ENCODE data around the gene ZYX. TPM values are rescaled to one million over a fixed set of nuclear protein-coding genes. Genes with fewer than 3 reads are reported as not detected.
A peak's percentile ranks its signal among the peaks of the same experiment; 100 is the strongest.

Gene ZYX
- total and polyA plus RNA-seq, 2 of the 13 experiments (the other 11 are each of a cell fraction or from before 2014, with no cell fraction given): 9.9 to 13.7 TPM

DNA sequence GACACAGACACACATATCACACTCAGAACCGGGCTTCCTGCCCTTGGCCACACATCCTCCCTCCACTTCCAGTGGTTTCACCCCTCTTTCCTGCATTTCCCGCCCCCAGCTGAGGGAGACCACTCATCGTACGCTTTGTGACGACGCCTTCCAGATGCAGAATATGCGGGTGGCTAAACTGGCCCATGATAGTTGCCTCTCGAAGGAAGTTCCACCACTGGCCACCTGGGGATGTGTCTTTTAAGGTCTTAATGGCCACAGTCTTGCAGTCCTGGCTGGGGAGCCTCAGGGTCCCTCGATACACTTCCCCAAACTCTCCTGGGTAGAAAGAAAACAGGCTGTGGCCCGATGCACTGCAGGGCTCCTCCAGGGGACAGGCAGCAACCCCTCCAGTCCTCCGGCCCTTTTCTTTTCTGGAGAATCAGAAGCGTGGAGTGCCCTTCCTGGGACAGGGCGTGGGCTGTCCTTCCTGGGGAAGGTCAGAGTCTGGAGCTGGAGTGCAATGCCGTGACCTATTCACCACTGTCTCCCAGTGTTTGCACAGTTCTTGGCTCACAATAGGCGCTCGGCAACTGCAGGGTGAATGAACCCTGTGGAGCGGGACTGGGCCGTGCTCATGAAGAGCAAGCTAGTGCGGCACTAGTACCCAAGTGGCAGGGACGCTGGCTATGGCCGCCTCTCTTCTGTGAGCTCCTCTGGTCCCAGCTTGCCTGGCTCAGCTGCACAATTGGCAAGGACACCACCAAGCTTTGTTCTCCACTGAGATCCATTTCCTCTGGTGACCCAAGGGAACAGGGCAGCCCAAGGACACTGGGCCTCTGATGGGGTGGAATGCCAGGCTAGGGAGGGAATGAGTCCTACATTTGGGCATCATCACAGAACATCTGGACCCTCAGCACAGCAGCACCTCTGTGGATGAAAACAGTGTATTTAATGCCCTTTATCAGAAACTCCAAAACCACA lies 14.3 kb downstream of the ZYX start (continued):
- TF ChIP-seq ZNF782 (CRISPR knock-in tag; IDR thresholded peaks at IDR 0.05; ENCODE audit: borderline replicate concordance): no peak
- TF ChIP-seq, protein P1, sequence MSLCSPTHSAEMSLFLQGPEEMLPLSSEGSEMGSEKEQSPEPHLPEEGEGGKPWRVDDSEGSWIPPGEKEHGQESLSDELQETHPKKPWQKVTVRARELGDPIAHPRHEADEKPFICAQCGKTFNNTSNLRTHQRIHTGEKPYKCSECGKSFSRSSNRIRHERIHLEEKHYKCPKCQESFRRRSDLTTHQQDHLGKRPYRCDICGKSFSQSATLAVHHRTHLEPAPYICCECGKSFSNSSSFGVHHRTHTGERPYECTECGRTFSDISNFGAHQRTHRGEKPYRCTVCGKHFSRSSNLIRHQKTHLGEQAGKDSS (CRISPR knock-in tag; IDR thresholded peaks at IDR 0.05; ENCODE audit: borderline replicate concordance, low read depth): 0 out of 2 replicates have a peak, but pooled peaks have one; percentile 55
- TF ChIP-seq KDM6A (CRISPR knock-in tag; IDR thresholded peaks at IDR 0.05; ENCODE audit: low read depth): peak; percentile 69
- TF ChIP-seq, protein P2, sequence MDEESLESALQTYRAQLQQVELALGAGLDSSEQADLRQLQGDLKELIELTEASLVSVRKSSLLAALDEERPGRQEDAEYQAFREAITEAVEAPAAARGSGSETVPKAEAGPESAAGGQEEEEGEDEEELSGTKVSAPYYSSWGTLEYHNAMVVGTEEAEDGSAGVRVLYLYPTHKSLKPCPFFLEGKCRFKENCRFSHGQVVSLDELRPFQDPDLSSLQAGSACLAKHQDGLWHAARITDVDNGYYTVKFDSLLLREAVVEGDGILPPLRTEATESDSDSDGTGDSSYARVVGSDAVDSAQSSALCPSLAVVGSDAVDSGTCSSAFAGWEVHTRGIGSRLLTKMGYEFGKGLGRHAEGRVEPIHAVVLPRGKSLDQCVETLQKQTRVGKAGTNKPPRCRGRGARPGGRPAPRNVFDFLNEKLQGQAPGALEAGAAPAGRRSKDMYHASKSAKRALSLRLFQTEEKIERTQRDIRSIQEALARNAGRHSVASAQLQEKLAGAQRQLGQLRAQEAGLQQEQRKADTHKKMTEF (CRISPR knock-in tag; IDR thresholded peaks at IDR 0.05): peak; percentile 59; the same call in 1 of the 2 replicates
- TF ChIP-seq ZNF260 (CRISPR knock-in tag; IDR thresholded peaks at IDR 0.05; ENCODE audit: borderline replicate concordance, low read depth): no peak
- TF ChIP-seq, protein P3, sequence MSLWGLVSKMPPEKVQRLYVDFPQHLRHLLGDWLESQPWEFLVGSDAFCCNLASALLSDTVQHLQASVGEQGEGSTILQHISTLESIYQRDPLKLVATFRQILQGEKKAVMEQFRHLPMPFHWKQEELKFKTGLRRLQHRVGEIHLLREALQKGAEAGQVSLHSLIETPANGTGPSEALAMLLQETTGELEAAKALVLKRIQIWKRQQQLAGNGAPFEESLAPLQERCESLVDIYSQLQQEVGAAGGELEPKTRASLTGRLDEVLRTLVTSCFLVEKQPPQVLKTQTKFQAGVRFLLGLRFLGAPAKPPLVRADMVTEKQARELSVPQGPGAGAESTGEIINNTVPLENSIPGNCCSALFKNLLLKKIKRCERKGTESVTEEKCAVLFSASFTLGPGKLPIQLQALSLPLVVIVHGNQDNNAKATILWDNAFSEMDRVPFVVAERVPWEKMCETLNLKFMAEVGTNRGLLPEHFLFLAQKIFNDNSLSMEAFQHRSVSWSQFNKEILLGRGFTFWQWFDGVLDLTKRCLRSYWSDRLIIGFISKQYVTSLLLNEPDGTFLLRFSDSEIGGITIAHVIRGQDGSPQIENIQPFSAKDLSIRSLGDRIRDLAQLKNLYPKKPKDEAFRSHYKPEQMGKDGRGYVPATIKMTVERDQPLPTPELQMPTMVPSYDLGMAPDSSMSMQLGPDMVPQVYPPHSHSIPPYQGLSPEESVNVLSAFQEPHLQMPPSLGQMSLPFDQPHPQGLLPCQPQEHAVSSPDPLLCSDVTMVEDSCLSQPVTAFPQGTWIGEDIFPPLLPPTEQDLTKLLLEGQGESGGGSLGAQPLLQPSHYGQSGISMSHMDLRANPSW (CRISPR knock-in tag; IDR thresholded peaks at IDR 0.05; ENCODE audit: borderline replicate concordance): peak; percentile 20; the same call in 1 of the 2 replicates
- no peak for TF ChIP-seq ZNF569 (CRISPR knock-in tag; IDR thresholded peaks at IDR 0.05; ENCODE audit: borderline replicate concordance)
- no peak for TF ChIP-seq IRX3 (CRISPR knock-in tag; IDR thresholded peaks at IDR 0.05; ENCODE audit: borderline replicate concordance, low read depth)
- no peak for TF ChIP-seq ZNF589 (CRISPR knock-in tag; conservative IDR thresholded peaks at IDR 0.05)
- TF ChIP-seq ETV5 (CRISPR knock-in tag; IDR thresholded peaks at IDR 0.05; ENCODE audit: borderline replicate concordance): peak; percentile 73; the same call in 1 of the 2 replicates
- peak; percentile 71 for TF ChIP-seq ZFX (CRISPR knock-in tag; IDR thresholded peaks at IDR 0.05; ENCODE audit: low read depth)
- TF ChIP-seq ZNF703 (CRISPR knock-in tag; IDR thresholded peaks at IDR 0.05; ENCODE audit: borderline replicate concordance): no peak
- TF ChIP-seq MEIS2 (CRISPR knock-in tag; IDR thresholded peaks at IDR 0.05): peak; percentile 48; the same call in 1 of the 2 replicates
- peak; percentile 25; the same call in 1 of the 2 replicates for TF ChIP-seq STAG1 (CRISPR knock-in tag; IDR thresholded peaks at IDR 0.05)
- TF ChIP-seq GTF3A (CRISPR knock-in tag; conservative IDR thresholded peaks at IDR 0.05): no peak
- TF ChIP-seq, protein P4, sequence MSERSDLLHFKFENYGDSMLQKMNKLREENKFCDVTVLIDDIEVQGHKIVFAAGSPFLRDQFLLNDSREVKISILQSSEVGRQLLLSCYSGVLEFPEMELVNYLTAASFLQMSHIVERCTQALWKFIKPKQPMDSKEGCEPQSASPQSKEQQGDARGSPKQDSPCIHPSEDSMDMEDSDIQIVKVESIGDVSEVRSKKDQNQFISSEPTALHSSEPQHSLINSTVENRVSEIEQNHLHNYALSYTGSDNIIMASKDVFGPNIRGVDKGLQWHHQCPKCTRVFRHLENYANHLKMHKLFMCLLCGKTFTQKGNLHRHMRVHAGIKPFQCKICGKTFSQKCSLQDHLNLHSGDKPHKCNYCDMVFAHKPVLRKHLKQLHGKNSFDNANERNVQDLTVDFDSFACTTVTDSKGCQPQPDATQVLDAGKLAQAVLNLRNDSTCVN (CRISPR knock-in tag; IDR thresholded peaks at IDR 0.05; ENCODE audit: borderline replicate concordance): peak; percentile 99
- TF ChIP-seq CHD2 (IDR thresholded peaks at IDR 0.05; ENCODE audit: low read depth, low read length): 0 out of 2 replicates have a peak, but pooled peaks have one; percentile 13
- 0 out of 2 replicates have a peak, but pooled peaks have one; percentile 11 for TF ChIP-seq ZFP41 (CRISPR knock-in tag; IDR thresholded peaks at IDR 0.05; ENCODE audit: borderline replicate concordance)
- TF ChIP-seq, protein P5, sequence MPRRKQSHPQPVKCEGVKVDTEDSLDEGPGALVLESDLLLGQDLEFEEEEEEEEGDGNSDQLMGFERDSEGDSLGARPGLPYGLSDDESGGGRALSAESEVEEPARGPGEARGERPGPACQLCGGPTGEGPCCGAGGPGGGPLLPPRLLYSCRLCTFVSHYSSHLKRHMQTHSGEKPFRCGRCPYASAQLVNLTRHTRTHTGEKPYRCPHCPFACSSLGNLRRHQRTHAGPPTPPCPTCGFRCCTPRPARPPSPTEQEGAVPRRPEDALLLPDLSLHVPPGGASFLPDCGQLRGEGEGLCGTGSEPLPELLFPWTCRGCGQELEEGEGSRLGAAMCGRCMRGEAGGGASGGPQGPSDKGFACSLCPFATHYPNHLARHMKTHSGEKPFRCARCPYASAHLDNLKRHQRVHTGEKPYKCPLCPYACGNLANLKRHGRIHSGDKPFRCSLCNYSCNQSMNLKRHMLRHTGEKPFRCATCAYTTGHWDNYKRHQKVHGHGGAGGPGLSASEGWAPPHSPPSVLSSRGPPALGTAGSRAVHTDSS (CRISPR knock-in tag; conservative IDR thresholded peaks at IDR 0.05): no peak

All from HepG2 (cell line).